NCI-H1417 (cell line): ENCODE measurements around the gene MYOT.
"Not testable (repeated sequence)": the region's sequence is repeated elsewhere in the genome, so short reads cannot be mapped to it uniquely, and the experiment has no call there.

ENCODE experiments used
- DNase-seq, 3 experiments: peaks; one replicate each; lab custom pipeline; 2025; lab: John Stamatoyannopoulos, UW

The MYOT gene

DNA sequence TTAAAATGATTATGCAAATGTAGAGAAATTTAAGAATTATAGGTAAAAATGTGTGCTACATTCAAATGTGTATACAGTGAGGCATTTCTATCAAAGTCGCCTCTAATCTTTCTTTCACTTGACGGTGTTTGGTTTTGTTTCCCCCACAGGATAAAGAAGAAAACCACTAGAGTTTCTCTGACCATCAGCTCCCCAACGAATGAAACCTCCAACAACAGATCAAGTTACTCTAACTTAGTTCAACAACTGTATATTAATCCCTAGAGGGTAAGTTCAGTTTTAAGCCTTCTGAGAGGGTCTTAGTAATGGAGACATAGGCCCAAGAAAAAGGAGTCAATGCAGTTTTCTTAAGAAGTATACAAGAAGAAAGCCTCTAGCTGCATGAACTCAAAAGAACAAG is 11.5 kb upstream of the MYOT start:
- no peak for DNase-seq

- no peak for DNase-seq
These were observed 10.5 kb upstream of the MYOT start for GRCh38 chr5:137856916-137857862.

DNA sequence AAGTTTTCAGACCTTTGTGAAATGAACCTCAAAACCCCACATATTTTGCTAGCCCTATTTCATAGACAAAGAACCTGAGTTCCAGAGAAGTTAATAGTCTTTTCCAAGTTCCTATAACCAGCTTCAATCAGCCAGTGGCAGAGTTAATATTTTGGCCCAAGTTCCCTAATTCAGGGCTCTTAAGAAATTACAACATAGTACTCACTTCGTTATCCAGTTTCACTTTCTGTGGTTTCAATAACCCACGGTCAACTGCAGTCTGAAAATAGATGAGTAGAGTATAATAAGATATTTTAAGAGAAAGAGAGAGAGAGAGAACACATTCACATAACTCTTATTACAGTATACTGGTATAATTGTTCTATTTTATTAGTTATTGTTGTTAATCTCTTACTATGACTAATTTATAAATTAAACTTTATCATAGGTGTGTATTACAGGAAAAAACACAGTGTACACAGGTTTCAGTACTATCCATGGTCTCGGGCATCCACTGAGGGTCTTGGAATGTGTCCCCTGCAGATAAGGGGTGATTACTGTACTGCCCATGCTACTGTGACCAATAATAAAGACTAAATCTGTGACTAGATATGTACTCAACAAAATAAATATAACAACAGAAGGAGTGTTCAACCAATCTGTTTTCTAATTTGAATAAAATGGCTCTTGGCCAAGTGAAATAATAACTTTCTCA is 9.3 kb upstream of the MYOT start:
- no peak for DNase-seq

GRCh38 chr5:137858954-137859353 is 8.7 kb upstream of the MYOT start:
- no peak for DNase-seq

DNA sequence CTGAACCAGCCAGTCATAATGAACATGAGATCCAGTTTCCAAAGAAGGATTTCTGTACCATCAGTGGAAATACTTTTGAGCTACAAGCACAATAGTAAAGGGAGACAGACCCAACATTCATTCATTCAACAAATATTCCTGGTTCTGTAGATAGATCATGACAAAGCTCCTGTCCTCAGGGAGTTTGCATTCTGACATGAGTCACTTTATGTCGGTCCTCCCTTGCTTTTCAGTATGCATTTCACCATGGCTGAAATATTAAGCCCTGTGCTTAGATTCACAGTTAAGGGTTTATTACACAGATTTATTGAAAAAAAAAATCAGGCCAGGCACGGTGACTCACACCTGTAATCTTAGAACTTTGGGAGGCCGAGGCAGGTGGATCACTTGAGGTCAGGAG is 5.4 kb upstream of the MYOT start:
- no peak for DNase-seq

DNA sequence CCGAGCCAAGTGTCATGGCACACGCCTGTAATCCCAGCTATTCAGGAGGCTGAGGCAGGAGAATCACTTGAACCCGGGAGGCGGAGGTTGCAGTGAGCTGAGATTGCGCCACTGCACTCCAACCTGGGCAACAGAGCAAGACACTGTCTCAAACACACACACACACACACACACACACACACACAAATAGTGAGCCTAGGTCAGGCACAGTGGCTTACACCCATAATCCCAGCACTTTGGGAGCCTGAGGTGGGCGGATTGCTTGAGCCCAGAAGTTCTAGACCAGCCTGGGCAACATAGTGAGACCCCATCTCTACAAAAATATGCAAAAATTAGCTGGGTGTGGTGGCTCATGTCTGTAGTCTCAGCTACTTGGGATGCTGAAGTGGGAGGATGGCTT is 4.0 kb upstream of the MYOT start:
- DNase-seq: not testable (repeated sequence)

GRCh38 chr5:137866541-137867388 is 895 bp upstream of the MYOT start:
- no peak for DNase-seq

DNA sequence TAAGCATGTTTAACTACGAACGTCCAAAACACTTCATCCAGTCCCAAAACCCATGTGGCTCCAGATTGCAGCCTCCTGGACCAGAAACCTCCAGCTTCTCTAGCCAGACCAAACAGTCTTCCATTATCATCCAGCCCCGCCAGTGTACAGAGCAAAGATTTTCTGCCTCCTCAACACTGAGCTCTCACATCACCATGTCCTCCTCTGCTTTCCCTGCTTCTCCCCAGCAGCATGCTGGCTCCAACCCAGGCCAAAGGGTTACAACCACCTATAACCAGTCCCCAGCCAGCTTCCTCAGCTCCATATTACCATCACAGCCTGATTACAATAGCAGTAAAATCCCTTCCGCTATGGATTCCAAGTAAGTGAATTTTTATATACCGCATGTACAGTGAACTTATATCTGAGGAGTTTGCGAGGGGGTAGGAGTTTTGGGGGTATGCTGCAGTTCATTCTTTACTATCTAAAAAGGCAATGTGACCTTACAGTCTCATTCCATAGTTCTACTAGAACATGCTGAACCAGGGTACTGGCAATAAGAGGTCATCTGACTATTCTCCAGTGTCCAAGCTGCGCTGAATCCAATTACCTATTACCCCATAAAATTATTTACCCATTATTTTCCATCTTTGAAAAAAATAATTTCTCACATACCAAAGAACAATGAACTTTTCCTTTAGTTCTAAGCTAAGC is 3.1 kb downstream of the MYOT start:
- no peak for DNase-seq

DNA sequence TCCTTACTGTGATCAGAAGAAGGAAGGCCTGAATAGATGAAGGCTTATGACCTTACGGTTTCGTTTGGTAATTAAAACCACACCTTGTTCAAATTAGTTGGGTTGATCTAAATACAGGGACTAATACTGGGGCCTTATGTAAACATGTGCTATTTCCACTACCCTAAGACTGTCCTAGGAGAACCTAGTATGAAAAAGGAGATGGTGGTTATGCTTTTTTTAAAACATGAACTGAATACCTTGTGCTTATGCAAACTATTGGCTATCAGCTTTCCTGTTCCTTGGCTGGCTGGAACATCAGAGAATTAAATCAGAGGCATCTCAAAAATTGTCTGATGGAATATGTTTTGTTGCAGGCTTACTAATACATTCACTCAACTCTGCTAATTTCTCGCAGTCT is 3.9 kb downstream of the MYOT start:
- no peak for DNase-seq

GRCh38 chr5:137872466-137872865 is 4.8 kb downstream of the MYOT start:
- peak in 1 of 3 experiments; percentile 1 for DNase-seq

DNA sequence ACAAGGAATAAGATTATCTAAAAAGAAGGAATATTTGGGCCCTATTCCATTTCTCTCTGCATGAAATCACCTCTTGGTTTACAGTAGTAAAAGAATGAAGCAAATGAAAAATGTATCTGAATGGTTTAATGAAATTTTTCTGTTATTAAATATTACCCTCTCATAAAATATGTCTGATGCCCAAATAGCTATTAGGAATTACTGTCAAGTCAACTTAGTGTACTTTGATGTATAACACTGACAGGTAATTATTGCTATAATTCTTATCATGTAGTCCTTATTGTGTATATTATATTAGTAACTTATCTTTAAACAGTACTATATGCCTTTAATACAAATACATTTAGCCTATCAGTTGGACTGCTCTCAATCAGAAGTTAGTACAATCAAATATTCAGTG is 8.4 kb downstream of the MYOT start:
- no peak for DNase-seq

DNA sequence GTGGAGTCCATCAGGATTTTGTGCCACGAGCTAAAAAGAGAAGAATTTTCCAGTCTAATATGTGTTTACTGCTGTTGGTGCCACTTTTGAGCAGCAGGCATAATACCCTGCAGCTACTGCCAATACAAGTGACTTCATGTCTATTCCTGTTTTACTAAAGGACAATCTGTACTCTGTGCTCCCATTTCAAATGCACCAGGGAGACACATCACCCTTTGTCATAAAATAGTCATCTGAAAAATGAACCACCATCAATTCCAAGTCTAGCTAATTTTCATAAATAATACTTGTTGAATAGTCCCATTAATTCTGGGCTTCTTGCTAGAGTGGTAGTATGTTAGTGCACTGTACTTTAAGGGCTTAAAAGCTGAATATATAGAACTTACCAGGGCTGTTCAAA is 12.7 kb downstream of the MYOT start:
- peak in 1 of 3 experiments; percentile 3 for DNase-seq

GRCh38 chr5:137887831-137888230 is 20.2 kb downstream of the MYOT start:
- DNase-seq: no peak

GRCh38 chr5:137888466-137888862 is 20.8 kb downstream of the MYOT start:
- DNase-seq: no peak

GRCh38 chr5:137888863-137889759 is 21.5 kb downstream of the MYOT start, which contains the start of gene PKD2L2:
TSS of gene PKD2L2 (plus strand) at chr5:137889457. CDS start at chr5:137889492, 35 bp downstream.
- no peak for DNase-seq

GRCh38 chr5:137890845-137891244 is 23.2 kb downstream of the MYOT start:
- peak in 1 of 3 experiments; percentile 19 for DNase-seq

DNA sequence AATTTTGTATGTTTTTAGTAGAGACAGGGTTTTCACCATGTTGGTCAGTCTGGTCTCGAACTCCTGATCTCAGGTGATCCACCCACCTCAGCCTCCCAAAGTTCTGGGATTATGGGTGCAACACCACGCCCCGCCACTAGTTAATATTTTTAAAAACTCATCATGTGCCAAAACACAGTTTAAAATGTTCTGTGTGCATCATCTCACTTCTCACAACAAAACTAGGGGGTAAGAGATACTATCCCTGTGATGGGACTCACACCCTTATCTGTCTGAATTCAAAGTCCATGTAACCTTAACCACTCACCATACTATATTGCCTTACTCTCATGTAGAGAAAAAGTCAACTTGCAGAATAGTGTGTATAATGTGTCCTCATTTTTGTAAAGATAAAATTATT is 24.2 kb downstream of the MYOT start:
- no peak for DNase-seq

DNA sequence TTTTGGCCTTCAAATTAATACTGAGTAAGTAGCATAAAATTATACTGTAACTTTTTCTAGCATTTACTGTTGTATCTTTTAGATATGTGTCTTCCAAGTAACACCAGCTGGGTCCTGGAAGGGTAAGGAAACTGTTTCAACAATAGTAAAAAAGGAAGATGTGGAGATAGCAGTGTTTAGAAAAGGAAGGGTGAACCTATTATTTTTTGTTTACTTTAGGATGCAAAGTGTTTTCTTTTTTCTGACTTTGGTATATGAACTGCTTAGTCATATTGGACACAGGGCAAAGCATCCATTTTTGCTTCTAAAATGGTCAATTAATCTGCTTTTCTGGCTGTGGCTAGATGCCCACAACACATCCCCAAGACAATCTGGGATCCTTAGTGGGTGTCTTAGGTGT is 26.9 kb downstream of the MYOT start:
- DNase-seq: no peak

- no peak for DNase-seq
These were observed 28.9 kb downstream of the MYOT start for GRCh38 chr5:137896560-137896959.

DNA sequence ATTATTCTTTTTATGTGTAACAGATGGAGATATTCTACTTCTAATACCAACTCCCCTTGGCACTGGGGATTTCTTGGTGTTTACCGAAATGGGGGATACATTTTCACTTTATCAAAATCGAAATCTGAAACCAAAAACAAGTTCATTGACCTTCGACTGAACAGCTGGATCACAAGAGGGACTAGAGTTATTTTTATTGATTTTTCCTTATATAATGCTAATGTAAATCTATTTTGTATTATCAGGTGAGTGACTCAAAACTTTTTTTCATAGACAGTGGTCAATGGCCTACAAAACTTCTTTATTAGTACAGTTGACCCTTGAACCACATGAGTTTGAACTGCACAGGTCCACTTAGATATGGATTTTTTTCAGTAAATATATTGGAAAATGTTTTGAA is 31.8 kb downstream of the MYOT start:
- no peak for DNase-seq
